Caco-2 (cell line): ENCODE data around the gene ATG101. TPM values are rescaled to one million over a fixed set of nuclear protein-coding genes. Genes with fewer than 3 reads are reported as not detected.

Experiments
- BruUV-seq: library from RNA; stranded (reverse); fragments of 400-500 nt; replicated peaks from 2 replicates; lab custom pipeline; 2021; lab: Mats Ljungman, UMichigan
- CTCF ChIA-PET: fragments of 300-600 bp; sonication (Branson Sonifier 250); formaldehyde crosslinking; loops from one replicate; lab custom pipeline; 2022; ENCODE audit warnings: antibody characterized with exemption; lab: Charles Lee
- POLR2A ChIA-PET: fragments of 300-600 bp; sonication (Branson Sonifier 250); formaldehyde crosslinking; loops from one replicate; lab custom pipeline; 2022; ENCODE audit warnings: antibody characterized with exemption; lab: Charles Lee
- DNase-seq, 2 experiments: peaks; one replicate each; pipeline versions ENCODE4 v3.0.0 to v3.0.0-alpha.2; 2020 to 2022
- H3K27me3 ChIP-seq: replicated peaks from 2 replicates; pipeline ENCODE4 v1.6.0; 2011; ENCODE audit warnings: low read length; ENCODE audit not compliant: control insufficient read depth, insufficient read depth
- H3K36me3 ChIP-seq: 2 replicates; pipeline ENCODE4 v1.5.1; 2011; ENCODE audit warnings: low read length; ENCODE audit not compliant: control insufficient read depth, insufficient read depth
- H3K4me1 ChIP-seq: fragments of 250-450 bp; sonication (Bioruptor Pico); 2 replicates; pipeline ENCODE4 v1.5.1; 2020; ENCODE audit warnings: mild to moderate bottlenecking
- H3K4me3 ChIP-seq: 2 replicates; pipeline ENCODE4 v1.5.1; 2011; ENCODE audit warnings: low read depth, mild to moderate bottlenecking, control low read depth, low read length
- H3K9me3 ChIP-seq: fragments of 250-450 bp; sonication (Bioruptor Pico); 2 replicates; pipeline ENCODE4 v1.5.1; 2020; ENCODE audit warnings: mild to moderate bottlenecking, moderate library complexity
- H3K27ac Mint-ChIP-seq: one replicate; pipeline ENCODE4 v1.8.0; 2022; ENCODE audit warnings: mixed read lengths; ENCODE audit not compliant: unreplicated experiment
- H3K27me3 Mint-ChIP-seq: one replicate; pipeline ENCODE4 v1.8.0; 2022; ENCODE audit warnings: mixed read lengths; ENCODE audit not compliant: insufficient read depth, unreplicated experiment
- H3K36me3 Mint-ChIP-seq: one replicate; pipeline ENCODE4 v1.8.0; 2022; ENCODE audit warnings: mild to moderate bottlenecking, mixed read lengths; ENCODE audit not compliant: insufficient read depth, unreplicated experiment
- H3K4me1 Mint-ChIP-seq: one replicate; pipeline ENCODE4 v1.8.0; 2022; ENCODE audit warnings: low read depth, mixed read lengths; ENCODE audit not compliant: unreplicated experiment
- H3K4me3 Mint-ChIP-seq: one replicate; pipeline ENCODE4 v1.8.0; 2022; ENCODE audit warnings: mild to moderate bottlenecking, moderate library complexity, mixed read lengths; ENCODE audit not compliant: unreplicated experiment
- H3K9me3 Mint-ChIP-seq: one replicate; pipeline ENCODE4 v1.8.0; 2022; ENCODE audit warnings: mixed read lengths; ENCODE audit not compliant: unreplicated experiment
- intact Hi-C: fragments of 100-400 bp; cut with micrococcal nuclease; formaldehyde crosslinking; loops from one replicate; pipeline ENCODE4 v1.10.0; 2022; ENCODE audit not compliant: unreplicated experiment
- total RNA-seq: library from RNA; stranded (reverse); gene quantifications from 2 replicates; pipeline ENCODE4 v1.2.3, GENCODE V29; 2022
- TF ChIP-seq, protein P1 (sequence below), 2 experiments: fragments of 200-600 bp in 1 of 2; IDR thresholded peaks; 1 replicate in 1 of 2; 2 replicates in 1 of 2; pipeline versions ENCODE4 v1.5.1 to v1.8.0; 2011 to 2022; ENCODE audit warnings: antibody characterized with exemption in 1 of 2, control low read depth in 1 of 2, inconsistent platforms in 1 of 2, low read depth in 1 of 2, low read length in 1 of 2, mild to moderate bottlenecking in 1 of 2, moderate library complexity in 1 of 2; ENCODE audit not compliant: insufficient read depth in 1 of 2, severe bottlenecking in 1 of 2, unreplicated experiment in 1 of 2

The ATG101 gene
- total RNA-seq, 1 experiment from 2014 or later, result 78.0 TPM

DNA sequence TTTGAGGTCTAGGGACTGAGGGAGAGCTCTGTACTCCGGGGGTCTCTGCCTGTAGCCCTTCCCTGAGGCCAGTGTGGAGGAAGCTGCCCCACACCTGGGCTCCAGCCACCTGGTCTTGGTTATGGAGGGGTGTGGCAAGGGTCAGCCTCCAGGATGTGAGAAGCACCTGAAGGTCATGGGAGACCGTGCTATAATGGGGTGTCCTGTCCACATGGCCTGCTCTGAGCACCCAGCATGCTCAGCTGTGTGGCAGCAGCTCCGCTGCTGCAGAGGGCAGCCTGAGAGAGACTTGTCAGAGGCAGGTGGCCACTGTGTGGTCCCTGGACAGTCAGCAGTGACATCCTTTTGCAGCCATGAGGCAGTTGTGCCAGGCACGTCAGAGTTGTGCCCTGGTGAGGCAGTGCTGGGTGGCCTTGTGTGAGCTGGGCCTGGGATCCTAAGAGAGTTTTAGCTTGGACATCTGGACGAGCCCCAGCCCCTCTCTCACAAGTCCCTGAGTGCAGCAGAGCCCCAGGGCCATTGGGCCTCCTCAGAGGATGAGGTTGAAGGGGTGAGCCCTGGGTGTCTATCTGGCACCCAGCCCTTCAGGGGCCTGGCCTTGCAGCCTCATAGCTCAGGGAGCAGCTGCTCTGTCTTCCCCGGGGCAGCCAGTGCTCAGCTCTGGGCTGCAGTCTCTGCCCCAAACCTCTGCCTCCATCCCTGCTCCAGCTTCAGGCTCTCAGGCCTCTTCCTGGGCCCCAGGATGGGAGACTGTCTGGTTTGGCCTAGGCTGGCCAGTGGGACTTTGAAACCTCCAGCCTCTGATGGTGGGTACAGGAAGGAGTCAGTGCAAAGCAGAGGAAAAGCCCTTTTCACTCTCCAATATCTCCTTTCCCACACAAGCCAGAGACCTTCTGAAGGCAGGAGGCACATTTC is 7.4 kb upstream of the ATG101 start:
- CTCF ChIA-PET, result interaction anchor here (0.6 to 5.5 kb wide), 4 partner anchors 11 to 59 kb away, joined by 3 to 25 read pairs (median 4); partner anchors contain the start of gene NR4A1
- H3K9me3 ChIP-seq, result no peaks in the 10 kb centered on the region
- no peaks in the 10 kb centered on the region for H3K9me3 Mint-ChIP-seq
- no peaks in the 10 kb centered on the region for H3K4me1 Mint-ChIP-seq
- H3K4me1 ChIP-seq, result no peaks in the 10 kb centered on the region
- intact Hi-C loops, result no loop called here
- POLR2A ChIA-PET, result interaction anchor here (1.3 to 2.3 kb wide), 3 partner anchors 11 to 30 kb away, joined by 3 to 7 read pairs (median 7); partner anchors contain the start of gene NR4A1
- no peak for DNase-seq
- no peaks in the 10 kb centered on the region for H3K27me3 ChIP-seq
- H3K36me3 Mint-ChIP-seq, result no peaks in the 10 kb centered on the region
- H3K27ac Mint-ChIP-seq, result no peak overlapping the region
- no peaks in the 10 kb centered on the region for H3K36me3 ChIP-seq
- H3K4me3 ChIP-seq, result no peak overlapping the region
- no TSS peak for BruUV-seq
- TF ChIP-seq, protein P1, sequence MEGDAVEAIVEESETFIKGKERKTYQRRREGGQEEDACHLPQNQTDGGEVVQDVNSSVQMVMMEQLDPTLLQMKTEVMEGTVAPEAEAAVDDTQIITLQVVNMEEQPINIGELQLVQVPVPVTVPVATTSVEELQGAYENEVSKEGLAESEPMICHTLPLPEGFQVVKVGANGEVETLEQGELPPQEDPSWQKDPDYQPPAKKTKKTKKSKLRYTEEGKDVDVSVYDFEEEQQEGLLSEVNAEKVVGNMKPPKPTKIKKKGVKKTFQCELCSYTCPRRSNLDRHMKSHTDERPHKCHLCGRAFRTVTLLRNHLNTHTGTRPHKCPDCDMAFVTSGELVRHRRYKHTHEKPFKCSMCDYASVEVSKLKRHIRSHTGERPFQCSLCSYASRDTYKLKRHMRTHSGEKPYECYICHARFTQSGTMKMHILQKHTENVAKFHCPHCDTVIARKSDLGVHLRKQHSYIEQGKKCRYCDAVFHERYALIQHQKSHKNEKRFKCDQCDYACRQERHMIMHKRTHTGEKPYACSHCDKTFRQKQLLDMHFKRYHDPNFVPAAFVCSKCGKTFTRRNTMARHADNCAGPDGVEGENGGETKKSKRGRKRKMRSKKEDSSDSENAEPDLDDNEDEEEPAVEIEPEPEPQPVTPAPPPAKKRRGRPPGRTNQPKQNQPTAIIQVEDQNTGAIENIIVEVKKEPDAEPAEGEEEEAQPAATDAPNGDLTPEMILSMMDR (IDR thresholded peaks at IDR 0.05; ENCODE audit: insufficient read depth in 1 of 2, low read depth in 1 of 2, low read length in 1 of 2, severe bottlenecking in 1 of 2, unreplicated experiment in 1 of 2), result no peak
- H3K27me3 Mint-ChIP-seq, result no peaks in the 10 kb centered on the region
- no peak overlapping the region for H3K4me3 Mint-ChIP-seq

DNA sequence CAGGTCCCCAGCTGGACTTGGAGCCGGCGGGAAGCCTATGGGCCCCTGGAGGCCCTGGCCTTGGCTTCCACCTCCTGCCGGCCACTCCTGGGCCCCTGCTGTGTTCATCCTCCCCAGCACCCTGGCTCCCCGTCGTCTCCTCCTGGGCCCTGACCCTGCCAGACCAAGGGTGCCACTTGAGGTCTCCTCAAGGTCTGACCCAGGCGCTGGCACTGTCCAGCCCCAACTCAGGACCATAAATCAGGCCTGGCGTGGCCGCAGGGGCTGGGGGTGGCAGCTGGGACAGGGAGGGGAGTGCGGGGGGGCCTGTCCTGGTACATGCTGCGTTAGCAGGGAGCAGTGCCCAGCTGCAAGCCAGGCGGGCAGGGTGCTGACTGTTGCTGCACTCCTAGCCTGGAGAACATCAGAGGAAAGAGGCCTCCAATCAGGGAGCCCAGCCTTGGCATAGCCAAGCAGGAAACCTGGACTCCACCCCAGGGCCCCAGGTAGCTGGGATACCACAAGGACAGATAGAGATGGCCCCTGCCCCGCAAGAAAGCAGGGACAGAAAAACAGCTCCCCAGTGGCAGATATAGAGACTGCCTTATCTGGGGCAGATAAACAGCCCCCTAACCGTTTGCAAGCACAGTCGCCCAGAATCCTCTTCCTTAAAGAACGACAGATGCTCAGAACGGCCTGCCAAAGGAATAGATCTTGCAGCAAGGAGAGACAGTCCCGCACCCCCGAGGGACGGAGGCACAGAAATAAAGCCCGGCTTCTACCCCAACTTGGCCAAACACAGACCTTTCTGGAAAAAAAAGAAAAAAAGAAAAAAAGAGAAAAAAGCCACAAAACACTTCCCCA is 6.5 kb upstream of the ATG101 start:
- ChIA-PET CTCF (interaction anchor here (0.7 to 5.5 kb wide), 4 partner anchors 14 to 38 kb away, joined by 3 to 25 read pairs (median 6); no protein-coding TSS in a partner anchor), POLR2A (interaction anchor here (1.3 kb wide), 1 partner anchor 12 kb away, joined by 3 read pairs; the partner anchor contains the start of gene NR4A1)
- no TSS peak for BruUV-seq
- Mint-ChIP-seq H3K27ac (no peak overlapping the region), H3K27me3 (no peaks in the 10 kb centered on the region), H3K4me3 (no peak overlapping the region), H3K9me3 (no peaks in the 10 kb centered on the region), H3K4me1 (no peaks in the 10 kb centered on the region), H3K36me3 (no peaks in the 10 kb centered on the region)
- Histone ChIP-seq H3K4me3 (no peak overlapping the region), H3K4me1 (no peaks in the 10 kb centered on the region), H3K27me3 (no peaks in the 10 kb centered on the region), H3K9me3 (no peaks in the 10 kb centered on the region), H3K36me3 (no peaks in the 10 kb centered on the region)
- DNase-seq, result no peak
- TF ChIP-seq, protein P1 (IDR thresholded peaks at IDR 0.05; ENCODE audit: insufficient read depth in 1 of 2, low read depth in 1 of 2, low read length in 1 of 2, severe bottlenecking in 1 of 2, unreplicated experiment in 1 of 2), result no peak
- intact Hi-C loops, result no loop called here
